22Rv1 (cell line): Measurements from ENCODE around the gene ZXDA.

Experiments used
- CTCF ChIP-seq: fragments of 450-650 bp; IDR thresholded peaks from 2 replicates; pipeline ENCODE4 v1.5.1; 2017; ENCODE audit warnings: mild to moderate bottlenecking
- ZFX ChIP-seq: fragments of 450-650 bp; IDR thresholded peaks from 2 replicates; pipeline ENCODE4 v1.6.1; 2017; ENCODE audit warnings: antibody characterized with exemption, borderline replicate concordance

DNA sequence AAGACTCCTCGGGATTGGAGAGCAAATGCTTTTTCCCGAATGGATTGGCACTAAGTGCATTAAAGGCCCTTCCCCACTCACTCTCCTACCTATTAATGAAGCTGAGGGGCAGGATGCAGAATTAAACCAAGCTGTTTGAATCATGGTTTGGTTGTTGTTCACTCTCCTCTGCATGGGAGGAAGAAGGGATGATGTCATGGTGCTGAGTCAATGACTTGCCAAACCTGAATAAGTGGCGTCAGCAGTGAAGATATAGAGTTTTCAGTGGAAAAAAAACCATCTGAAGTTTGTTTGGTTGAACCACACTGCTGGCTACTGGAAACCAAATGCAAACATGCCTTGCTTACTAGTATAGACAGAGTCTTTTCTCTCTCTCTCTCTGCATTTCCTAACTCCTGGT lies 19.8 kb upstream of the ZXDA start:
- no peak for TF ChIP-seq CTCF
- TF ChIP-seq ZFX, result no peak
